ENCODE results near the gene FLAD1.
A peak's percentile ranks its signal among the peaks of the same experiment; 100 is the strongest.

FLAD1 gene

DNA sequence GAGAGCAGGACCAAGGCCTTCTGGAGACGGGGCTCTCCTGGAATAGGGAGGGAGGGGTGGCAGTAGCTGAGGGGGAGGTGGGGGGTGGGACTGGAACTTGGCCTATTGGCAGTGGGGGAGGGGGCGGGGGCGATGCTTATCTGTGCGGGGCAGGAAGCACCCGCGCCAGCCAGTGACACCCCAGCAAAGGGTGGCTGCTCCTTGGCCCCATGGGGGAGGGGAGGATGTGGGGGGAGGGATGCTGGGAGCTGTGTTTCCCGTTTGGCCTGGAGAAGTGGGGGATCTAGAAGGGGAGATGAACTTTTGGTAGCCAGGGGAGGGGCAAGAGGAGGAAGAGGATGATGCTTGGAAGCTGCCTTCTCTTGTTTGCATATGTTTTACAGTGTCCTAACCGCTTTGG, 30.5 kb downstream of the FLAD1 start:
- FAIRE-seq: no peak
- DNase-seq (ENCODE audit: insufficient read length, low spot score): no peak
- no peak for TF ChIP-seq POLR2A (IDR thresholded peaks at IDR 0.05; ENCODE audit: low read depth, low read length)

DNA sequence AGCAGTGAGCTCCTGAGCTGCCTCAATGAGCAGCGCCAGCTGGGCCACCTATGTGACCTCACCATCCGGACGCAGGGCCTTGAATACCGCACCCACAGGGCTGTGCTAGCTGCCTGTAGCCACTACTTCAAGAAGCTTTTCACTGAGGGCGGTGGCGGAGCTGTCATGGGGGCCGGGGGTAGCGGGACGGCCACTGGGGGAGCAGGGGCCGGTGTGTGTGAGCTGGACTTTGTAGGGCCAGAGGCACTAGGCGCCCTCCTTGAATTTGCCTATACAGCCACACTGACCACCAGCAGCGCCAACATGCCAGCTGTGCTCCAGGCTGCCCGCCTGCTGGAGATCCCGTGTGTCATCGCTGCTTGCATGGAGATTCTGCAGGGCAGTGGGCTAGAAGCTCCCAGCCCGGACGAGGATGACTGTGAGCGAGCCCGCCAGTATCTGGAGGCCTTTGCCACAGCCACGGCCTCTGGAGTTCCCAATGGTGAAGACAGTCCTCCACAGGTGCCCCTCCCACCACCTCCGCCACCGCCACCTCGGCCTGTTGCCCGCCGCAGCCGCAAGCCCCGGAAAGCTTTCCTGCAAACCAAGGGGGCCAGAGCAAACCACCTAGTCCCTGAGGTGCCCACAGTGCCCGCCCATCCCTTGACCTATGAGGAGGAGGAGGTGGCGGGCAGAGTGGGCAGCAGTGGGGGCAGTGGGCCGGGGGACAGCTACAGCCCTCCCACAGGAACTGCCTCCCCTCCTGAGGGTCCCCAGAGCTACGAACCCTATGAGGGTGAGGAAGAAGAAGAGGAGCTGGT, 31.8 kb downstream of the FLAD1 start:
- DNase-seq (ENCODE audit: insufficient read length, low spot score) (no peak), FAIRE-seq (no peak)
- TF ChIP-seq POLR2A (IDR thresholded peaks at IDR 0.05; ENCODE audit: low read depth, low read length): no peak

DNA sequence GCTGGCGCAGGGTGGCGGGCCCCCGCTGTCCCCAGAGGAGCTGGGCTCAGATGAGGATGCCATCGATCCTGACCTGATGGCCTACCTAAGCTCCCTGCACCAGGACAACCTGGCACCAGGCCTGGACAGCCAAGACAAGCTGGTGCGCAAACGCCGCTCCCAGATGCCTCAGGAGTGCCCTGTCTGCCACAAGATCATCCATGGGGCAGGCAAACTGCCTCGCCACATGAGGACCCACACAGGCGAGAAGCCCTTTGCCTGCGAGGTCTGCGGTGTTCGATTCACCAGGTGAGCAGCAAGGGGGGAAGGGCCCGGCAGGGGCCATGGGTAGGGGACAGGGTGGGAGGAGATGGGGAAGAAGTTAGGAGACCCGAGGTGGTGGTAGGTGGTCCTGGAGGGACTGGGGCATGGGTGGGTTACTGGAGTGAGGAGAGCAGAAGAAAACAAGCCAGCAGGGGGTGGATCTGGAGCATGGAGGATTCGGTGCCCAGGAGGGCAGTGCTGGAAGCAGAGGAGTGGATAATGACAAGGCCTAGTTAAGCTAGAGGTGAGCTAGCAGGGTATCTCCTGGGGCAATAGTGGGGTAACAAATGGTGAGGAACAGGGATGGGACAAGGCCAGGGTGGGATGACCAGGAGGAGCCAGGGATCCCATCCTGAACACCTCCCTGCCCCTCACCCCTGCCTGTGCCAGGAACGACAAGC, 32.5 kb downstream of the FLAD1 start:
- DNase-seq (ENCODE audit: insufficient read length, low spot score): no peak
- no peak for FAIRE-seq
- no peak for TF ChIP-seq POLR2A (IDR thresholded peaks at IDR 0.05; ENCODE audit: low read depth, low read length)

DNA sequence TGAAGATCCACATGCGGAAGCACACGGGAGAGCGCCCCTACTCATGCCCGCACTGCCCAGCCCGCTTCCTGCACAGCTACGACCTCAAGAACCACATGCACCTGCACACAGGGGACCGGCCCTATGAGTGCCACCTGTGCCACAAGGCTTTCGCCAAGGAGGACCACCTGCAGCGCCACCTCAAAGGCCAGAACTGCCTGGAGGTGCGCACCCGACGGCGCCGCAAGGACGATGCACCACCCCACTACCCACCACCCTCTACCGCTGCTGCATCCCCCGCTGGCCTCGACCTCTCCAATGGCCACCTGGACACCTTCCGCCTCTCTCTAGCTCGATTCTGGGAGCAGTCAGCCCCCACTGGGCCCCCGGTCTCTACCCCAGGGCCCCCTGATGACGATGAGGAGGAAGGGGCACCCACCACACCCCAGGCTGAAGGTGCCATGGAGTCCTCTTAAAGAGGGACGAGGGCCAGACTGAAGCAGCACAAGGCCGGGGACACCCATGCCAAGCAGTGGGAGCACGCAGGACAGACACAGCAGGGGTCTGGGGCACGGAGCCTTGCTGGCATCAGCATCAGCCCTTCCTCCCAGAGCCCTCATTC, 33.2 kb downstream of the FLAD1 start:
- FAIRE-seq (no peak), DNase-seq (ENCODE audit: insufficient read length, low spot score) (no peak)
- TF ChIP-seq POLR2A (IDR thresholded peaks at IDR 0.05; ENCODE audit: low read depth, low read length): no peak

DNA sequence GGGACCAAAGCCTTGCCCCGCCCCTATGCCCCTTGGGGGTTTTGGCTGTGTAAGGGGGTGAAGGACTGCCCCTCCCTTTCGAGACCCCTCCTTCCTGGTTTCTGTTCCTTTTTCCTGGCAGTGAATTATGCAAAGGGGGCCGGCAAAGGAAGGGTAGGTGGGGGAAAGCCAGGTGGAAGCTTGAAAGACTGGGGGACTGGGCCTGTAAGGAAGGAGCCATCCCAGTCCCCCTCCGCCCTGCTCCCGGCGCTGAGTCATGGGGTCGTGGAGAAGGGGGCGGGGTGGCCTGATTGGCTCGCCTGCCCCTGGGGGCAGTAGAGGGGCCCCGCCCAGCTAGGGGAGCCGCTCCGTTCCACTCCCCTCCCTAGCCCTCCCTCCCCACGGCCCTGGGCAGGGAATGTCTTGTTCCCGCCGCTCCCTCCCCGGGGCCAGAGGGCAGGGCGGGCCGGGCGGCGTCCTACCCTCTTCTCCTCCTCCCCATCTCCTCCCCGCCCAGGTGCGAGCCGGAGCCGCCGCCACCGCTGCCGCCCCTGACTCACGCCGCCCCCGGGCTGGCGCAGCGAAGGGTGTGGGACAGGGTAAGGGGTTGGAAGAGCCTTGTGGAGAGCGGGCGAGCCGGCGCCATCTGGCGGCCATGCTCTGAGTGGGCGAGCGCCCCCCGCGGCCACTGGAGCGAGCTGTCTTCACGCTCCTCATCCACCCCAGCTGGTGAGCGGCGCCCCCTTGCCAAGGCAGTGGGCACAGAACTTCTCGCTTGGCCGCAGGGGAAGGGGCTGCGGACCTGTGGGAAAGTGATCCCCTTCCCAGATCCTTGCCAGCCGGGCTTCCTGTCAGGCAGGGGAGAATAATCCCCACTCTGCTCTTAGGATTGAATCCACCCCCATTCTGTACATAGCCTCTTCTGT, 34.1 kb downstream of the FLAD1 start:
- DNase-seq (ENCODE audit: insufficient read length, low spot score) (peak; percentile 90), FAIRE-seq (no peak)
- TF ChIP-seq POLR2A (IDR thresholded peaks at IDR 0.05; ENCODE audit: low read depth, low read length): no peak

DNA sequence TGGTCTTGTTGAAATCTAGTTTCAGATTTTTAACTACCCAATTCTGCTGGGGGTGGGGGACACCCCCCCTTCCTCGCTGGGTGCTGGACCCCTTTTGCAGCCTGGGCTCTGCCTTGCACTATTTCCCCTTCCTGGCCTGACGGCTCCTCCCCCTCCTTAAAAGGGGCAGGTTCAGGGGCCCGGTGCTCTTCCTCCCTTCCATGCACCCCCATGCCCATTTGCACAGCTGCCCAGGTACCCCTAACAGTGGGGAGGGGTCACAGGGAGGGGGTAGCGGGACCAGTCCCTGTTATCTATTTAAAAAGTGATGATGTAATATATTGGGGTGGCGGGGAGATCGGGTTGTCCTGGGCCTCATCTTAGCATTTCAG, 34.8 kb downstream of the FLAD1 start:
- no peak for DNase-seq (ENCODE audit: insufficient read length, low spot score)
- FAIRE-seq: no peak
- TF ChIP-seq POLR2A (IDR thresholded peaks at IDR 0.05; ENCODE audit: low read depth, low read length): no peak

DNA sequence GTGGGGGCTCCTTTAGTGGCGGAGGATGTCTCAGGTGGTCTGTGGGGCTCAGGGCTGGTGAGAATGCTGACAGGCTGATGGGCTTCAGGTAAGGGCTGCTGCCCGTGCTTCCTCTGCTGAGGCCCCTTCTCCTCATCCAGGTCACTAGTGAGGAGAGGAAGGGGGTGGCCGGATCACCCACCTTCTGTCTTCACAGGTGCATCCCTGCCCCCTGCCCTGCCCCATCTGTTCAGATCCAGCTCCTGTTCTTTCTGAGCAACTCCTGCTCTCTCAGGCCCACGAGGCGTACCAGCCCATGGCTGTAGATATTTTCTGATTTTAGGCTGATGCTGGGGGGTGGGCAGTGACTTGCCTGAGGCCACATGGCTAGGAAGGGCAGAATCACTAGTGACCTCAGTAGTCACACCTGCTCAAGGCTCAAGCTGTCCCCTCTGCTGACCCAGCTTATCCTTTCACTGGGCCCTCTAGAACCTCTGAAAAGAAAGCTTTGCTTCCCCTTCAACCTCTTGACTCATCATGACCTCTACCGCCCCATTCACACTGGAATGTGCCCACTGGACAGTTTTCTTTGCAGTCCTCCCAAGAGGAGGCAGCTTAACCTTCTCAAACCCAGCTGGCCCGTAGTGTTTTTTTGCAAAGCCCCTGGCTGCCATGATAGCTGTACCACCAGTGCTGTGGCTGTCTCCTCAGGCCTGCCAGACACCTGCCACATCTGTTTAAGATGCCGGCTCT, 35.6 kb downstream of the FLAD1 start:
- DNase-seq (ENCODE audit: insufficient read length, low spot score) (no peak), FAIRE-seq (no peak)
- TF ChIP-seq POLR2A (IDR thresholded peaks at IDR 0.05; ENCODE audit: low read depth, low read length): no peak

DNA sequence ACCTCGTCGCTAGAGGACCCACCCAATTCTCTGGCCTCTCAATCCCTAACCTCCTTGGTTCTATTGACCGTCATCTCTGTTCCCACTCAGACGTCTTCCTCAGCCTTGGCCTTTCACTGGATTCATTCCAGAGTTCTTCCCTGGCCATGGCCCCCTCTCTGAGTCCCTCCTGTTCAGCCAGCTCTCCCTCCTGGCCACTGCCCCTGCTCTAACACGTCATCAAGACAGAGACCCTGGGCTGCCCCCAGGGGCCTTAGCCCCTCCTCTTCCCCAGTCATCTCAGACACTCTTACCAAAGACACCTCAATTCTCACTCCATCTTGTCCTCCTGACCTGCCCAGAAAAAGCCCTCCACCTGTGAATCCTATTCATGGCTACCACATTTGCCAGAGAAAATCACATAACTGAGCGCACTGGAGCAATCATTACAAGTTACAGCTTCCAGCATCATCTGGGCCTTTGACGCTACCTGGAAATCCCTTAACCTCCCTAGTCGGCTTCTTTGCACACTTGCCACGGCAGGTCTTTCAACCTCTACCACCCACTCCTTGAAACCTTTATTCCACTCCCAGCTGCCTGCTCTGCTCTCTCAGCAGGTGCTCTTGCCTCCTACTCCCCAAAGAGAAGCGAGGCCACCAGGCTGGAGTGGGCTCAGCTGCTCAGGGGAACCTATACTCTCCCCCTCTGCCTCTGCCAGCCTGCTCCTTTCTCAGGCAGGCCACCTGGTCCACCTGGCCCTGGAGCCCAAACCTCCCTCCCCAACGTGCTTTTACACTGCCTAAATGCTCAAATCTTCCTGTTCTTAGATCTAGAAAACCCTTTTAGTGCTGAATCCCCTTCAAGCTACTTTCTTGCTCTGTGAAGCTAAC, 36.5 kb downstream of the FLAD1 start:
- no peak for DNase-seq (ENCODE audit: insufficient read length, low spot score)
- no peak for FAIRE-seq
- no peak for TF ChIP-seq POLR2A (IDR thresholded peaks at IDR 0.05; ENCODE audit: low read depth, low read length)

DNA sequence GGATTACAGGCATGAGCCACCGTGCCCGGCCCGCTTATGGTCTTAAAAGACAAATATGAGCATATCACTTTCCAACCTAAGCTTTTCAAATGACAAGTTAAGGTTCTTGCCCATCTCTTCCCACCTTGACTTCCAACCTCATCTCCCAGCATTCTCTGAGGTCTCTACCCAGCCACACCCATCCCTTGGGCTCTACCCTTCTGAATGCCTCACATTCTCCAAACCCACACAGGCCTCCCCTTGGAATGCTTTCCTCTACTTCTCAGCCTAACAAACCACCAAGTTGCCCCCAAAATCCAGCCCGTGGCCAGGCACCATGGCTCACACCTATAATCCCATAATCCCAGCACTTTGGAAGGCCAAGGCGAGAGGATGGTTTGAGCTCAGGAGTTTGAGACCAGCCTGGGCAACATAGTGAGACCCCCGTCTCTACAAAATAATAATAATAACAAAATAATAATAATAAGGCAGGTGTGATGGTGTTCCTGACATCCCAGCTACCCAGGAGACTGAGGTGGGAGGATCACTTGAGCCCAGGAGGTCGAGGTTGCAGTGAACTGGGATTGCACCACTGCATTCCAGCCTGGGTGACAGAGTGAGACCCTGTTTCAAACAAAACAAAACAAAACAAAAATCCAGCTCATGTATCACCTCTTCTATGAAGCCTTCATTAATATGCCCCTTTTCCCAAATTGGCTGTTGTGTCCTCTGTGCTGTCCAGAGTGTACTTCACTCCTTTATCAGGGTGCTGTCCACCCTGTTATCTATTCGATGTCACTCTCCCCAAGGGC, 39.2 kb downstream of the FLAD1 start:
- FAIRE-seq (no peak), DNase-seq (ENCODE audit: insufficient read length, low spot score) (no peak)
- TF ChIP-seq POLR2A (IDR thresholded peaks at IDR 0.05; ENCODE audit: low read depth, low read length): no peak

DNA sequence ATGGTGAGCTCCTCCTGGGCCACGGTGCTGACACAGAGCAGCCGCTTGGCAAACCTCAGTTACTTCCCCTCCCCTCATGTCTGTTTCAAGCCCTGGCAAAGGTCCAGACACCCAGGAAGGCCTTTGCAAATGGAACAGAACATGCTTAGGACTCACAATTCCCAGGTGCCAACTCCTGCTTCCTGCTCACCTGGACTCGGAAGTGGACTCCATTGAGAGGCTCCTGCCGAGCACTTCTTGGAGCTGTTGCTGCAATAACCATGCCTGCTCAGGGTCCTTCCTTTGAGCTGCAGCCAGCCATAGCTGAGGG, 39.7 kb downstream of the FLAD1 start:
- DNase-seq (ENCODE audit: insufficient read length, low spot score) (no peak), FAIRE-seq (no peak)

DNA sequence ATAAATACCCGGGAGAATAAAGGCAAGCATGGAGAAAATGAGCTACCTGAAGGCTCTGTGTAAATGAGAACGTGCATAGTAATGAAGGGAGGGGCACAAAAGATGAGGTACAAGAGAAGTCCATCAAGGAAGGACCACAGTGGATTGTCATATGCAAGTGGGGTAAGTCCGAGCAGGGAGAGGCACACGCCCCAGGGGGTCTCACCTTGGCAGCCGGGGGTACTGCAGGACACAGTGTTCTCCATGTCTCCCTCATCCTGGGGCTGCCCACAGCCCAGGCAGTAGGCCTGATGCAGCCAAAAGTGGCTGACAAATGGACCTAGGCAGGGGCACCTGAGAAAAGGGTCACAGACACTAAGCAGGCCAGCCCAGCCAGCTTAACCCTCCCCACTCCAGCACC, 40.5 kb downstream of the FLAD1 start:
- DNase-seq (ENCODE audit: insufficient read length, low spot score): no peak
- TF ChIP-seq POLR2A (IDR thresholded peaks at IDR 0.05; ENCODE audit: low read depth, low read length): no peak
- FAIRE-seq: no peak

More for the DNA sequence above, 39.7 kb downstream of the FLAD1 start:
- no peak for TF ChIP-seq POLR2A (IDR thresholded peaks at IDR 0.05; ENCODE audit: low read depth, low read length)

DNA sequence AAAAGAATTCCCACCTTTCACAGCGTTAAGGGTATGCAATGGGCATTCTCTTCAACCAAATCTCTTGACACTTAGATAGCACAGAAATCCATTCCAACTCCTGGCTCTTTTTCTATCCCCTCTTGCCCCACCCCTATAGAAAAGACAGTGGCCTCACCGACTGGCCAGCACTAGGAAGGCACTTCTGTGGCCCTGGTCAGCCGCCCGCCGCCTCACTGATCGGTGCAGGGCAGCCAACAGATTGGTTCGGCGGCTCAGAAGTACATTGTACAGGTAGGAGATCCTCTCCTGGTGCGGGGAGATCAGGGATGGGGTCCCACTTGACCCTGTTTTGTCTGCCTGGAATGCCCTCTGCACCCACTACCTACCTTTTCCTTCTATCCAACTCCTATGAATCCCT, 41.2 kb downstream of the FLAD1 start:
- TF ChIP-seq POLR2A (IDR thresholded peaks at IDR 0.05; ENCODE audit: low read depth, low read length): no peak
- FAIRE-seq: no peak
- DNase-seq (ENCODE audit: insufficient read length, low spot score): no peak

All from H54 (cell line).